HG03097 (cell line): ENCODE measurements around the gene TCF7L1.

Source experiments
- ATAC-seq: cut with Tn5 transposase; IDR thresholded peaks from one replicate; pipeline ENCODE4 v1.9.1; 2021; ENCODE audit not compliant: unreplicated experiment, low FRiP score

Gene TCF7L1

DNA sequence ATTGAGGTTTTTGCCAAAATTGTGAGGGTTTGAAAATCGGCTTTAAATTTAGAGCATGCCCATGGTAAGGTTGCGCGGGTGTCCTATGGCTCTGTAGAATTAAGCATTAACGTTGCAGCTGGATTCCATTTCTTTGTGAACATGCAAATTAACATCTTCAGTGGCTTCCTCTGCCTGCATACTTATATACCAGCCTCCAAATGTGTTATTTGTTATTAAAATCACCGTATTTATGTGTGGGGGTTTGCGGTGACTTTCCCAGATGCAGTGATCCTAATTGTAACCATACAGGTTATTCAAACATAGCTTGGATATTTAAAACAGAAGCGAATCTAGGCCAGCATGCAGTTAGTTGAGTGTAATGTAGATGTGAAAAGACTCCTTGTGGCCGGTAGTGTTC lies 114.4 kb downstream of the TCF7L1 start:
- no peak for ATAC-seq

DNA sequence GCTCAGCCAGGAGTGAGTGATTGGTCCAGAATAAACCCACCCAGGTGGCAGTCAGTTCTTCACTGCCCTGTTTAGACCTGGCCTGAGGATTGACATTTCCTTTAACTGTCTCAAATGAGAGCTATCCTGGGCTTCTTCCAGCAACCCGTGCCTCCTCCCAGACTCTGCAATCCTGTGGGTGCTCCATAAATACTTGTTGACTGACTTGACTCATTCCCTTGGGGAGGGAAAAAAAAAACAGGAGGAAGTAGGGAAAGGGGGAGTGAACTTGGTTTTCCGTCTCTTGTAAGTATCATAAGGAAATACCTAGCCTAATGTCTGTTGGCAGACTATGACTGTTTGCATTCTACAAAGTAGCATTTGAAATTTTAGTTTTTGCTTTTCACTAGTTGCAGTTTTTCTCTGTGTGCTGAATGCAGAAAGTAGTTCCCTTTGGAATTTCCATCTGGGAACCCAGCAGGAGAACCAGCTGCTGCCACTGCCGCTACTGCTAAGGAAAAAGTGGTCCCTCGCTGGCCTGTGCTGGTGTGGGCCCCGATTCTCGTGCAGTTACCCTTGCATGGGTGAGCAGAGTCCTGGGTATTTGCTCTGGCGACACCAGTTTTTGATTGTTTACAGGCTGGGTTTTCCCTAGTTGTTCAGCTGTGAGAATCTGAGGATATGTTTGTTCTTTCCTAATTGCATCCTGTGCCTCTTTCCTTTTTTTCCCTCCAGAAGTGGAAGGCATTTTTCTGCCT lies 115.7 kb downstream of the TCF7L1 start:
- no peak for ATAC-seq

DNA sequence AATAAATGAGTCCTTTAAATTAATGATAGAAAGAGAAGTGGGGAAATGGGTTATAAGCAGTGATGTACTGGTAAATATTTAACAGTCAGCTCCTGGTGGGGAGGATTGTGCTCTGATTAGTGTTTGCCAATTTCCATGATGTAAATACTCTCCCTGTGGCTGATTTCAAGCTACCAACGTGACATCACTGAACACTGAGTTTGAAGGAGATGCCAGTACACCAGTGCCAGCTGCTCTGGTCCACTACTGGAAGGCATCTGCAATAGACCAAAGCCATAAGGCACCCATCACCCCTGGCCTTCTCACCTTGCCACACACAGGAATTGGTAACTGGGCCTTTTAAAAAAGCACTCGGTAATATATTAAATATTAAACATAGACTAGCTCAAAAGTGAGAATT lies 116.9 kb downstream of the TCF7L1 start:
- no peak for ATAC-seq

DNA sequence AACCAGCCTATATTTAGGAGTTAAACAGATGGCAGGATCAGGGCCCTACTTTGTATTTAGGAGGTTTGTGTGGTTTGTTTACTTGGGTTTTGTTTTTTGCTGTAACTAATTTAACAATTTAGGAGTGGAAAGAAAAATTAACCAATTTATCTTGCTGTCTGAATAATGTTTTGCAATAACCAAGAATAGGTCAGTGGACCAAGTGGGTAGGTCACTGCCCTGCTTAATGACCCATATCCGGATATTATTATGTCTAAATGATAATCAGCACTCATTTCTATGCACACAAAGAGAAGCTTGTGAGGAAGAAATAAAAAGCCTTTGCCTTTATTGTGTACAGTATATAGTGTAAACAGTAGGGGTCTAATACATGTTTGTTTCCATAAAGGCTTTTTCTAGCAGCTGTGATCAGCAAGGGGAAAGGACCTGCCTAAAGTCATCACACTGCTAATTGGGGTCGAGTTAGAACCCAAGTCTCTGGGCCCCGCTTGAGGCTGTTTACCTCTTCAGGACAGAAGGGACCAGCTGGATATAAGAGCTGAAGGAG lies 118.0 kb downstream of the TCF7L1 start:
- no peak for ATAC-seq

DNA sequence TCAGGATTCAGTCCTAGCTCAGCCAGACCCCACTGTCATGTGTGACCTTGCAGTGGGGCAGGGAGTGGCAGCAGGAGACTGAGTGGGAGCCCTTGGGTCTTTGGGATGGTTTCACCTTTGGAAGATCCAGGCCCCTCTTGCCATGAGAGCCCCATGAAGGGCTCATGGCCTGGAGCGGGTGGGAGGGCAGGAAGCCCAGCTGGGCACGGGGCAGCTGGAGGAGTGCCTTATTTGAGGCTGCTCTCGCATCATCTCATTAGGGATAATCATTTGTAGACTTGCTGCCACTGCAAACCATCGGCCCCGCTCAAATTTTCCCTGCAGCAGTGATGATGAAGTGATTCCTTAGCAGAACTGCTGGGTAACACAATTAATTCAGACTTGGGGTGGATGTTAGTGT lies 120.7 kb downstream of the TCF7L1 start:
- no peak for ATAC-seq

DNA sequence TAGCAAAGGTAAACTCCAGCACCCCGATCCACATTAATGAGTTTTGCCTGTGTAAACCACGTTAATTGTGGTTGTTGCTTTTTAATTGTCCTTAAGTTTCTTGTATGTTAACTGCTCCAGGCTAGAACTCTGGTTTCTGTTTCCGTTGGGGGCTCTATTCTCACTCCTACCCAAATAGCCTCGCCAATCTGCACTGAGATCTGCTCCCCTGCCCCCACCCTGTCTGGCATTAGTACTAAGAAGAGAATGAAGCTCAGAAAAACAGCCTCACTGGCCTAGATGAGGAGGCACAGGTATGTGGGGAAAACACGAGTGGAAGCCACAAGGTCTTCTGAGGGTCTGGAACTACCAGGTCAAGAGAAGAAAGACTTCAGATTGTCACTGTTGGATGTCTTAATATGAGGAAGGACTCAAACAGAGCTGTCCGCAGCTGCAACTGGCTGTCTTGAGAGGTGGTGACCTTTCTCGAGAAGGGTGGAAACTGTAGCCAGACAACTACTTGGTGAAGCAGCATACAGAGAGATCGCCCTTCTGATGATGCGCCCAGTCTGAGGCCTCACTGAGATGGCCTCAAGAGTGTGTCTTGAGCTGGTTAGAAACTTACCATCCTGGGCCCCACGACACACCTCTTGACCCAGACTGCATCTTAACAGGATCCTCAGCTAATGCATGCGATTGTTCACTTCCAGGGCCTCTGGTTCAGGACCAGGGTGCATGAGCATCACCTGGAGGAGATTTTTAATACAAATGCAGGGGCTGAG lies 121.5 kb downstream of the TCF7L1 start:
- ATAC-seq, result no peak

DNA sequence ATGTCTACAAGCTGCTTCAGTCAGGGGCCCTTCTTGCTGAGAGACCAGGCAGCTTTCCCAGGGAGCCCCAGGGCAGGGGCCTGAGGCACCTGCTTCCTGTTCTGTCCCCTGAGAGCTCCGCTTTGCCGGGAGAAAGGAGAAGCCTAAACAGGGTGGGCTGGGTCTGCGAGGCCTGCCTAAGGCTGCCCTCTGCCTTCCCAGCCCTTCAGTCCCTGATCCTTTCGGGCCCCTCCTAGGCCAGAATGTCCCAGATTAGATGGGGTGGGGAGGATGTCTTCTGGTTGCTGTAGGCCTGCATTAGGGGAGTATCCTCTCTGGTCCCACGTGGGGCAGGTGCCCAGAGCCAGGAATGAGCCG lies 122.2 kb downstream of the TCF7L1 start:
- no peak for ATAC-seq

DNA sequence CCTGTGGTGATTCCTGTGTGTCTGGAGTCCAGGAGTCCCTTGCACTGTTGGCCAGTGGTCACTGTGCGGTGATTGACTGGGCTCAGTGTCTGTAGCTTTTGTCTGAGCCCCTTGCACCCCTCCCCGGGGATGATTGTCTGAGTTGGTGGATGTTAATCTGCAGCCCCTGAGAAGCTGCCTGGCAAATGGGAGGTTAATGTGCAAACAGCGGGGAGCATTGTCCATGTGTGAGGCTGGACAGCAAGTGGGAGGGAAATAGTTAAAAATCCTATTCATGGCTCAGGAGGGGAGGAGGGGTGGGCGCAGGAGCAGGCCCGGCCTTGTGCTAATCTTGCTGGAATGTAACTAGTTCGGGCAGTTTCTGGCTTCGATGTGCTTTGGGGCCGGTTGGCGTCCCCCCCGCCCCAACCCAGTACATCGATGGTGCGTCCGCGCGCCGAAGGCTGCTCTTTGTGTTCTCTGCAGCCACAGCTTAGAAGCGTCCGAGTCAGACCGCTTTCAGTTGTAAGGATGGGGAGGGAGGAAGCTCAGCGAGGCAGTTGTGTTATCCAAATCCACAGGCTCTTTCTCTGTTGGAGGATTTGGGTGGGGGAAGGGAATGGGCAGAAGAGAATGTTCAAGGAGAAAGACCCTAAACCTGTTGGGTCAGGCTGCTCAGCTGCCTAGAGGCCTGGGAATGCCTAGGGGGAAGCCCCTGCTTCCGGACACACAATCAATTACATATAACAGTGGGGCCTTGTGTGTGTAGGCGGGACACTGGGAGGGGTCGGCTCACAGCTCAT lies 122.8 kb downstream of the TCF7L1 start:
- ATAC-seq, result no peak

DNA sequence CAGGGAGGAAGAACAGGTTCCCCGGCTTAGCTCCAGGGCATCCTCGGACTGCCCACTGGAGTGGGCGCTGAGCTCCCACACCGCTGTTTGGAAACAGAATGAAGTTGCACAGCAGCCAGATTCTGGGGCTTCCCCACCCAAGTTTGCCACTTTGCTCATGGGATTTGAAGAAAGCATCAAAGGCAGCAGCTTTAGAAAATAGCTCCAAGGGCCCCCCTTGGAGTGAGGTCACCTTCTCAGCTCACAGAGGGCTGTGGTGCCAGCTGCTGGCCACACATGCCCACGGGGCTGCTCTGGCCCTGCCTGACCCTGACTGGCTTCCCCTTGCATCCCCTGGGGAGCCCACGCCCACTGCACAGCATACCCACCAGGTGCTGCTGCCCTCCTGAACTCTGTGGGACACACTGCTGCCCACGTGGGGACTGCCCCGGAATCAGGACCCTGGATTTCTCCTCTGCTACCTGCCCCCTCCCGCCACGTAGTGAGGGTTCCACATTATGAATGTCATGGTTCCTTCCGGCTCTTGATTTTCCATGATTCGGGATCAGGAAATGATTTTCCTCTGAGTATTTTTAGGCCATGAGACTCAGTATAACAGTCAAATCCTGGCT lies 124.3 kb downstream of the TCF7L1 start:
- no peak for ATAC-seq

DNA sequence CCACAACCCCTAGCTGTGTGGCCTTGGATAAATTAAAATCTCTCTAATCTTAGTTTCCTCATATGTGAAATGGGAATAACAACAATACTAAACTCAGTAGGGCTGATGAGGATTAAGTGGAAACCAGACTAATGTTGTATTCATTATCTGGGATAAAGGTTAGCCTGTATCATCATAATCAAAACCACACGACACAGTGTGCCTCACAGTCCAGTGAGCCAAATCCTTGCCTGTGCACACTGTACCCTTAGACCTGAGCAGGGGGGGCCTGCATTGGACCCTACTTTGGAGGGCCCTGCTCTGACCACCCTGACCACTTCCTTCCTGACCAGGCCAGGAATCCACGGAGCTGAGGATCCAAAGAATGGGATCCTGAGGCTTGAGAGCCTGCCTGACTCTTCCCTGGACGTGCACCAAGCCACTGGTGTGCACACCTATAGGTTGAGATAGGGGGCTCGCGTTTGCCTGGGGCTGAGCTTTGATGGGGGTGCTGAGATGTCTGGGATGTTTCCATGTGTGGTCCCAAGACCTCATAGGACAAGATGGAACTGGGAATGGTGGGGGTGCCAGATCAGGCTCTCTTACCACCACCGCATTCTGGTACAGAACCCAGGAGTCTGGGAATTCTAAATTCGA lies 124.9 kb downstream of the TCF7L1 start:
- no peak for ATAC-seq

DNA sequence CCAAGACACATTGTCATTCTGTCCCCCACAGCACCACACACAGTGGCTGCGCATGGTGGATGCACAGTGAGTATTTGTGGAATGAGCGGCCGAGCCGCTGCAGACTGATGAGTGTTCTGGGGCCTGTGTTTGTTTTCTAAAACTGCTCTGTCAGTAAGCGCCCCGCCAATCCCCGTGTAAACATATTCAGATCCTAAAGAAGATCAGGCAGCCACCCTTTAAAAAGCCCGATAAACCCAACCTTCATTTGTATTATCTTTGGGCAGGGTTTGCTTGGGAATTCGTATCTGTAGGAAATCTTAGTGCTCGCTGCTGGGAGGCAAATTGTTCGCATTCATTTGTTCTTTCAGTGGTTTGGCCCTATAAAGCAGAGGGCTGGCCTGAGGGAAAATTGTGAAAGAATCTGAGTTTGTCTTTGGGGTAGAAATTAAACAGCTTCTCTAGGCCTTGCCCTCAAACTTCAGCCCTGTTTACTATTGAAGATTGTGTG lies 126.0 kb downstream of the TCF7L1 start:
- no peak for ATAC-seq

DNA sequence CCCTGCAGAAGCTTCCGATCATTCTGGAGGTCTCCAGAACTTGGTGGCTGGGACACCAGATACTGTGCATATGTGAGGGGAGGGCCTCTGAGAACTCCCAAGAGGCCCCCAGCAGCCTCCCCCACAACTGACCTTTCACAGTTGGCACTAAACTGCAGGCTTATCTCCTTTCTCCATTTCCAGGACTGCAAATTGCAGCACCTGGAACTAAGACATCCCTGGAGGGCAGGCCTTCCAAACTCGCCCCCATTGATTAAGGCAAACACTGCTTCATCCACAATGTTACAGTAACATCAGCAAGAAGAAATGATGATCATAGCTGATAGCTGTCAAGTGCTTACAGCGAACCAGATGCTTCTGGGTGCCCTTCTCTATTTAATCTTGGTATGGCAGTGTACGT lies 126.7 kb downstream of the TCF7L1 start:
- ATAC-seq, result no peak

DNA sequence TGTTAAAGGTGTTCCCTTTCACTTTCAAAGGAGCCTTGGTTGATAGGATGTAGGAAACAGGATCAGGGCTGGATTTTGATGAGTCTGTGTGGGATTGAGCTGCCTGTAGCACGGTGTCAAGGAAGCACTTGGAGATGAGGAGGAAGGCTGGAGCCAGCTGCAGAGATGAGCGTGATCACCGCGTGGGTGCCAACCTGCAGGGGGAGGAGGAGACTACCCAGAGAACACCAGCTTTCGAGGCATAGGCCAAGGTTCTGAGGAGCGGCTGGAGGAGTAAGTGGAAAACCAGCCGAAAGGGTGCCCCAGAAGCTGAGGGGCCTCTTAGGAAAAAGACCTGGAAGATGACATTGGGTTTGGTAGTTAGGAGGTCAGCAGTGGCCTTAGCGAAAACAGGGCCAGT lies 130.4 kb downstream of the TCF7L1 start:
- no peak for ATAC-seq

DNA sequence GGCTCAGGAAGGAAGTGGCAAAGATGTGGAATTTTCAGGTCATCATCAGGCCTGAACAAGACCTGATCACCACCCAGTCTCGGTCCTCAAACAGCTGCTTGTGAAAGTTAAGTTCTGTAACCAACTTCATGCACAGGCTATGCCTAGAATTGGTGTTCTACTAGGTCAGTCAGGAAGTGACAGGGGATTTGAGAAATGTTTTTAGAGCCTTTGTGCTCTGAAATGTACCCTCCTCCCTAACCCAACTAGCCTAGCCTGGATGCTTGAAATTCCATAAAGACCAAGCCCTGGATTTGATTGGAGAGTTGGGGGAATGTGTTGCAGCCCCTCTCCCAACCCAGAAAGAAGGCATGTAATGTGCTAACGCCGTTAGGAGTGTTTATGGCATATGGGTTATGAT lies 131.3 kb downstream of the TCF7L1 start:
- no peak for ATAC-seq

DNA sequence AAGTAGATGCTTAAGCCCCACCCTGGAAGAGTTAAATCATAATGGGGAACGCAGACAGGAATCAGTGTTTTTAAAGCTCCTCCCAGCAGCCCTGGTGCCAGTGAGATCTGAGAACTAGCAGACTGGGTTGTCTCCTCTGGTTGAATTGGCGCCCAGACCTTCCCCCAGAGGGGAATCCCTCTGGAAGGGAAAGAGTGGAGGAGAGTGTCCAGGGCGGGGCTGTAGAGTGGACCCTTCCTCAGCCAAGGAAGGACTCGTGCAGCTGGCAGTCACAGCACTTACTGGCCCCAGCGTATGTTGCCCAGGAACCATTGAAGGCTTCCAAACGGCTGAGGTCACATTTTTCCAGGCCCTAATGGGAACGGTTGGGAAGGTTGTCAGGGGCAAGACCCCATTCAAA lies 132.1 kb downstream of the TCF7L1 start:
- no peak for ATAC-seq

DNA sequence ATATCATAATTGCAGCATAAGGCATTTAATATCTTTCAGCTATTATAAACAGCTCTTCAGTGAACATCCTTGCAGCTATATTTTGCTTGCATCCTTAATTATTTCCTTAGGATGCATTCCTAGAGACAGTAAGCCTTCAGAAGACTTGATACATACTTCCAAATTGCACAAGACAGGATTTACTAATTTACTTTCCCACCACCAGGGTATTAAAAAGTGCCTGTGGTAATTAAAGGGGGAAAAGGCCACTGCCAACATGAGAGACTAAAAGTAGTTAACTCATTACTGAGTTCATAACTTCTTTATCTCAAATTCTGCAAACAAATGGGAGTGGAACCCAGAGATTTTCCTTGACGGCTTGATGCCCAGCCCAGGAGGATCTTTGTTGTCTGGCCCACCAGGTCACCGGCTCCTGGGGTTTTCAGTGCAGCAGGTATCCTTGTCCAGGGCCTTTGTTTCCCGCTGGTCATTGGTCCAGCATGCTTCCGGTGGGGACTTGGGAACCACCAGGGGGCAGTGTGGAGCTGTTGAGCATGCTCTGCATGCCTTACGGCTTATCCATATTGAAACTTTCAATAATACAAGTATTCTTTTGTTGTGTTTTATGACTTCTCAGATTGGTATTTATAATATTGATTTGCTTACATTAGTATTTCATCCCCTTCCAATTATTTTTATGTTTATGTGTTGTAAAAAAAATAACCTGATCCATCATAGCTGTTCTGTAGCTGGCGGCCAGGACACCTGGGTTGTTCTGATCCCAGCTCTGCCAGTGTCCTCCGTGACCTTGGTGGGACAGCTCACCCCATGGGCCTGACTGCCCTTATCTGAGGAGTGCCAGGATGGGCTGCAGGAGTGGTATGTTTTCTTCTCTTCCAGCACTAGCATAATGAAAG lies 133.2 kb downstream of the TCF7L1 start:
- peak; percentile 67 for ATAC-seq

DNA sequence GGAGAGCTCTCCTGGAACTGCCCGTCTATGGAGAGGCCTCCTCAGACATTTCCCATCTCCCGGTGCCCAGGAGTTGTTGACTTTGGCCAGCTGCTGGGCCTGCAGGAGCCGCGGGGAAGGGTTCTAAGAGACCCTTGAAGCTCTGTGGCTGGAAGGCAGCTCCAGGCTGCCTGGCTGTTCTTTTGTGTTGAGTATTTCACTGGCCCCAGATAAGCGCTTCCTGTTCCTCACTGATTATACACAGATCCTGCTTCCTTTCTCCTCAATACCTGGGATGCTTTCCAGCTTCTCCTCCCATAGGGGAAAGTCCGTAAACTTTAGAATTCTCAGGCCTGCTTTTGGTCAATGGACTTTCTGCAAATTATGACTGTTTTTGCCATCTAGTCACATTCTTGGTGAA lies 136.8 kb downstream of the TCF7L1 start:
- no peak for ATAC-seq

DNA sequence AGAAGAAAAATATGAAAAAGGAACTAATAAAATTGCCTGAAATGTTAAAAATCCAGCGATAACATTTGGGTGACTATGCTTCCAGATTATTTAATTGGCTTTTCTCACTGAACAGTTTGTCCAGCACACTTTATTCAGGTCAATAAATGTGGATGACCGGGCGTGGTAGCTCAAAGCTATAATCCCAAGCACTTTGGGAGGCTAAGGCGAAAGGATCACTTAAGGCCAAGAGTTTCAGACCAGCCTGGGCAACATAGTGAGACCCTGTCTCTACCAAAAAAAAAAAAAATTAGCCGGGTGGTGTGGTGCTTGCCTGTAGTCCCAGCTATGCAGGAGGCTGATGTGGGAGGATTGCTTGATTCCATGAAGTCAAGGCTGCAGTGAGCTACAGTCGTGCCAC lies 139.2 kb downstream of the TCF7L1 start:
- ATAC-seq, result no peak
